ENCODE data around the gene AGBL2. TPM values are rescaled to one million over a fixed set of nuclear protein-coding genes. Genes with fewer than 3 reads are reported as not detected.
"Not testable (repeated sequence)": the region's sequence is repeated elsewhere in the genome, so short reads cannot be mapped to it uniquely, and the experiment has no call there.

AGBL2 gene, protein sequence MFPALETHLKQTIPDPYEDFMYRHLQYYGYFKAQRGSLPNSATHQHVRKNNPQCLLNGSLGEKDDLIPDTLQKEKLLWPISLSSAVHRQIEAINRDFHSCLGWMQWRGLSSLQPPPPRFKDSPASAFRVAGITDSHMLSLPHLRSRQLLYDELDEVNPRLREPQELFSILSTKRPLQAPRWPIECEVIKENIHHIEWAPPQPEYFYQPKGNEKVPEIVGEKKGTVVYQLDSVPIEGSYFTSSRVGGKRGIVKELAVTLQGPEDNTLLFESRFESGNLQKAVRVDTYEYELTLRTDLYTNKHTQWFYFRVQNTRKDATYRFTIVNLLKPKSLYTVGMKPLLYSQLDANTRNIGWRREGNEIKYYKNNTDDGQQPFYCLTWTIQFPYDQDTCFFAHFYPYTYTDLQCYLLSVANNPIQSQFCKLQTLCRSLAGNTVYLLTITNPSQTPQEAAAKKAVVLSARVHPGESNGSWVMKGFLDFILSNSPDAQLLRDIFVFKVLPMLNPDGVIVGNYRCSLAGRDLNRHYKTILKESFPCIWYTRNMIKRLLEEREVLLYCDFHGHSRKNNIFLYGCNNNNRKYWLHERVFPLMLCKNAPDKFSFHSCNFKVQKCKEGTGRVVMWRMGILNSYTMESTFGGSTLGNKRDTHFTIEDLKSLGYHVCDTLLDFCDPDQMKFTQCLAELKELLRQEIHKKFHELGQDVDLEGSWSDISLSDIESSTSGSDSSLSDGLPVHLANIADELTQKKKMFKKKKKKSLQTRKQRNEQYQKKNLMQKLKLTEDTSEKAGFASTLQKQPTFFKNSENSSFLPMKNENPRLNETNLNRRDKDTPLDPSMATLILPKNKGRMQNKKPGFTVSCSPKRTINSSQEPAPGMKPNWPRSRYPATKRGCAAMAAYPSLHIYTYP
- 0.08 and 0.13 TPM in 2 replicates for total RNA-seq (2014; rRNA removed; shearing (Covaris generic))
- polyA plus RNA-seq (2015; cell fraction: cytosol; rRNA removed): 0.58 and 0.83 TPM in 2 replicates
- polyA plus RNA-seq (2015; cell fraction: nucleus; rRNA removed): 6.4 and 8.7 TPM in 2 replicates

DNA sequence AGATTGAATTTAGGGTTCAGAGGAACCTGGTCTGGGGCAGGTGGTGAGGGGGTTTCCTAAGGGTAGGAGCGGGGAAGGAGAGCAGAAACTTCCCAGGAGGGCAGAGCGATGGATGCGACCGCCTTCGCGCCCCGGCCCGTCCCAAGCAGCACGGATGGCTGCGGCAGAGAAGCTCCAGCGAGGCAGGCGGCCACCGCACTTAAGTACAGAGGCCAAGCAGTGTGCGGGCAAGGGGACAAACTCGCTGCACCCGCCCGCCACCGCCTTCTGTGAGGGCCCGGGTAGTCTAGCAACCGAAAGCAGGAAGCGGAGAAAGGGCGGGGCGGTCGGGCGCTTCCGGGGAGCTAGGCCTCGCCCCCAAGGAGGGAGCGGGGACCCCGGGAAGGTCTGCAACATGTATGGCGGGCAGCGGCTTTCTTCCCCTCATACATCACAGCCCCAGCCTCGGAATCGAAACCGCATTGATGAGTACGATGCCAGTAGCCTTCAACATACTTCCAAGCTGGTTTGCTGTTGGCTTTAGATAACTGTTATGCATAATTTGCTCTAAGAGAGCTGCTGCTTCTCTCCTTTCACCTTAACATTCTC lies at the start of gene AGBL2:
Gene AGBL2, minus strand, starts transcription at position 288 of the 588 bp plus-strand sequence. CDS start 719 bp downstream, outside the sequence.
- DNase-seq (ENCODE audit: low read depth): peak; percentile 71

DNA sequence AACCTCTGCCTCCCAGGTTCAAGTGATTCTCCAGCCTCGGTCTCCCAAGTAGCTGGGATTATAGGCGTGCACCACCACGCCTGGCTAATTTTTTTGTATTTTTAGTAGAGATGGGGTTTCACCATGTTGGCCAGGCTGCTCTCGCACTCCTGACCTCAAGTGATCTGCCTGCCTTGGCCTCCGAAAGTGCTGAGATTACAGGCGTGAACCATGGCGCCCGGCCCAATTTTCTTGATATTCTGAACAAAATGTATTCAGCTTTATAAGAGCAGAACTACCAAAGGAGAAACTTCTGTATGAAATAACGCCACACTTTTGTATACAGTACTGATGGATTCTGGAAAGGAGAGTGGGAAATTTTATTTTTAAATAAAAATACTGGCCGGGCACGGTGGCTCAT lies 44.1 kb upstream of the AGBL2 start:
- not testable (repeated sequence) for DNase-seq (ENCODE audit: low read depth)

DNA sequence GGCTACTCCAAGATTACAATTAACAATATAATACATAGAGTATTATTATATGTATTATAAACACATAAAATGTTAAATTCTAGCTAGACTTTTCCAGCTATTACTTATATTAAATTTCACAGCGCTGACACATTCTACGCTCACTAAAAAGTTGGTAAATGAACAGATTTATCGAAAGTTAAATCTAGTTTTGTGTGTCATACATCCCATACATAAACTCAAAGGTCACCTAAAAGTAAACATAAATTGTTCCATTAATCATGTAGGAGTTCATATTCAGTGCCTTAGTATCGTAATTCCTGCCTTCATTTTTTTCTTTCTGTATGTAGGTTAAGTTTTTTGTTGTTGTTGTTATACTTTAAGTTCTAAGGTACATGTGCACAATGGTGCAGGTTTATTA lies 41.0 kb upstream of the AGBL2 start:
- no peak for DNase-seq (ENCODE audit: low read depth)

DNA sequence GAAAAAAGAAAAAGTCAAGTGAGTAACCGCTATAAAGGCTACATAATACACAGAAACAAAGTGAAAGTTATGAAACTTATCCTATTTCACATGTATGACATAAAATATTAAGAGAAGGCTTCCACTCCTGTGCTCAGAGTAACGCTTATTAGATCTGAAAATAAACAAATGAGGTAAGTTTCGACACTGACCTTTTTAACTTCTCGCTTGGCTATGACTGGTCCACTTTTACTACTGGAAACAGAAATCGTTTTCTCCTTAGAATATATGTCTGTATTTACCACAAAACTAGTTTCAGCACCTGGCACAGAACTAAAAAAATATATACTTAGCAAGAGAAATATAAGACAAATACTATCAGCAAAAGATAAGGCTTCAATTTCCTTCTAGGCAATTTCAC lies 35.6 kb upstream of the AGBL2 start:
- no peak for DNase-seq (ENCODE audit: low read depth)

DNA sequence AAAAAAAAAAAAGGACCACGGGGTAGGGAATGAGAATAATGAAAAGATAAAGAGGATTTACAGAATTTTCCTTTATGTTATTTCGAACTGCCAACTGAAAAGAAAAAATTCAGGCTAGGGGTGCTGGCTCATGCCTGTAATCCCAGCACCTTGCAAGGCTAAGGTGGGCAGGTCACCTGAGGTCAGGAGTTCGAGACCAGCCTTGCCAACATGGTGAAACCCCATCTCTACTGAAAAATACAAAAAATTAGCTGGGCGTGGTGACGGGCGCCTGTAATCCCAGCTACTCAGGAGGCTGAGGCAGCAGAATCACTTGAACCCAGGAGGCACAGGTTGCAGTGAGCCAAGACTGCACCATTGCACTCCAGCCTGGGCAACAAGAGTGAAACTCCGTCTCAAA lies 27.3 kb upstream of the AGBL2 start:
- DNase-seq (ENCODE audit: low read depth): not testable (repeated sequence)

DNA sequence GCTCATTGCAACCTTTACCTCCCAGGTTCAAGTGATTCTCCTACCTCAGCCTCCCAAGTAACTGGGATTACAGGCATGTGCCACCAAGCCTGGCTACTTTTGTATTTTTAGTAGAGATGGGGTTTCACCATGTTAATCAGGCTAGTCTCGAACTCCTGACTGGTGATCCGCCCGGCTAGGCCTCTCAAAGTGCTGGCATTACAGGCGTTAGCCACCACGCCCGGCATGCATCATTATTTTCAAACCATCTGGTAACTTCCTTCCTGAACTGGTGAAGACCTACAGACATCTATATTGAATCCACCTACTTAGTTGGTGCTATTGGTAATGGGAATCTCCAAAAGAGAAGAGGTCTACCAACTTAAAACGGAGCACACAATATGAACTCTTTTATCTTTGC lies 22.6 kb upstream of the AGBL2 start:
- not testable (repeated sequence) for DNase-seq (ENCODE audit: low read depth)

DNA sequence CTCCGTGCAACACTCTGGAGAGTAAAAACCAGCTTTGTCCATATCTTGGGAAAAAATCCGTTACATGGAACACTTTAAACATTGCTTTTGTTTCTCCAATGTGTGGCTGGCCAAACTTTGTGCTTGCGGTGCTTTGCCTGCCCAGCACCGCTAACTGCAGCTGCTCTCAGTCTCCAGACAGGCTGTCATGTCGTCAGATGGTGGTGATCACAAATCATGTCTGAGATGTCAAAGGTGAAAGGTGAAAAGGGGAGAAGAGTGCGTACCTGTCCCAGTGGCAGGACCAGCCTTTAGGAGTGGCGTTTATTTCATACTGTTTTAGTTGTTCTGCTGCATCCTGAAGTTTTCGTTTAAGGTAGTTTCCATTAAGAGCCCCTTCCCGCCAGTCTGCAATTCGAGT lies 17.1 kb upstream of the AGBL2 start:
- DNase-seq (ENCODE audit: low read depth): no peak

DNA sequence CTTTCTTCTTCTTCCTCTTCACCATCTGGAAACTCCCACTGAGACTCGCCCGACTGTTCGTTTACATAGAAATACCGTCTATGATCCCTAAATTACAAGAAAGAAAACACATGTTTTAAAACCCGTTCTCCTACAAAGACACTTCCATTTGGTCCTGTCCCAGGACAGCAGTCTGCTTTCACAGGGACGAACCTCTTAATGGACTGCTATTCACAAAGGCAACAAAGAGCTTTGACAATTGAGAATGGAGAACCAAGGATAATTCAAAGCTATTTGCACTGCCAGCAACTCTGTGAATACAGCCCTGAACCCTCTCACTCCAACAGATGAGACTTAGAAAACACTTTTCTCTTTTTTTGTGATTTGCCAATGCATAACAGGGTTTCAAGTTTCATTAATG lies 16.3 kb upstream of the AGBL2 start:
- DNase-seq (ENCODE audit: low read depth): no peak

DNA sequence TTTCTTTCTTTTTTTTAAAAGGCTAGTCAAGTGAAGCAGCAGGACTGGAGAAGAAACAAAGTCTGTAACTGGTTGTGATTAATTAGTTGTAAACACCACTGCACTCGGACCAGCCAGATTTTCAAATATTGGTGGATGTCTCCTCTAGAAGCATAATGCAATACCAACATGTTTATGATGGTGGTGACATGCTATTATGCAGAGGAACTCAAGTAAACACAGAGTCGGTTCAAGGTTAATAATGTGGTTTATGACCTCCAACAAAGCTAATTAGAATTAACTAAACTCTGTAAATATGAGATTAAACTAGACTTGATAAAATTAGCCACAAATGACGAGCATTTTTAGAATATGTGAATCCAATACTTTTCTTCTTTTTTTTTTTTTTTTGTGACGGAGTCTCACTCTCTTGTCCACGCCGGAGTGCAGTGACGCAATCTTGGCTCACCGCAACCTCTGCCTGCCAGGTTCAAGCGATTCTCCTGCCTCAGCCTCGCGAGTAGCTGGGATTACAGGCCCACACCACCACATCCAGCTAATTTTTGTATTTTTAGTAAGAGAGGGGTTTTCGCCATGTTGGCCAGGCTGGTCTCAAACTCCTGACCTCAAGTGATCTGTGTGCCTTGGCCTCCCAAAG lies 11.8 kb upstream of the AGBL2 start:
- no peak for DNase-seq (ENCODE audit: low read depth)

DNA sequence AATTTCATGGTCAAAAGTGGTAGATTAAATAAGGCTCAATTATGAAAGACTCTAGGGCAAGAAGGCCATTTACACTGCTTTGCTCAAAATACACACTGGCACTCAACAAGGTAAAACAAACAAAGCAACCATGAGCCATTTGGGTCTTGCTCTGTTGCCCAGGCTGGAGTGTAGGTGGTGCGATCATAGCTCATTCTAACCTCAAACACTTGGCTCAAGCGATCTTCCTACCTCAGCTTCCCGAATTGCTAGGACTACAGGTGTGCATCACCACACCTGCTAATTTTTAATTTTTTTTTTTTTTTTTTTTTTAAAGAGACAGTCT lies 10.9 kb upstream of the AGBL2 start:
- no peak for DNase-seq (ENCODE audit: low read depth)

DNA sequence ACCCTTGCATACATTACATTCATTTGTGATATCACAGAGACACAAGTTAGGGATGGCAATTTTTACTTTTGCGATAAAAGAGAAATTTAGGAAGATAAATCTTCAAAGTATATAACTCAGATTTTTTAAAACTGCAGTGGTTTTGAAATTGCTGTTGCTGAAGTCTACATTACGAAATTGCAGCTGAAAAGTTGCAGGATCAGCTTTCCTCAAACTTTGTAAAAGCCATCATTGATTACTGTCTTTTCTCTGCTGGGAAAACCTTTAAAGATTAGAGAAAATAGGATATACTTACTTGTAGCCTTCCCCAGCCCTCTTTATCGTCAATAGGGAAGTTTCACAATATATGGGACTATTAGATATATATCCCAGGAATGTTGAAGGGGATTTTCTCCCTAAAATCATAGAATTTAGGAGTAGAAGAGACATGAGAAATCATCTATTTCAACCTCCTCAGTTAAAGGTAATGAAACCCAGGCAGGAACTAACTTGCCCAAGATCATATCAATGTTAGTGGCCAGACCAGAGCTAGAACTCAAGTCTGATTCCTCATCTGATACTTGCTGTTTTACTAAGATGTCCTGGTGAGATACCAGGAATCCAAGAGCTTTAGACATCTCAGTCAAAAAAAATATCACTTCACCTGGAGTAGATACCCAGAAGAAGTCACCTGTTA lies 10.4 kb upstream of the AGBL2 start:
- DNase-seq (ENCODE audit: low read depth): no peak

DNA sequence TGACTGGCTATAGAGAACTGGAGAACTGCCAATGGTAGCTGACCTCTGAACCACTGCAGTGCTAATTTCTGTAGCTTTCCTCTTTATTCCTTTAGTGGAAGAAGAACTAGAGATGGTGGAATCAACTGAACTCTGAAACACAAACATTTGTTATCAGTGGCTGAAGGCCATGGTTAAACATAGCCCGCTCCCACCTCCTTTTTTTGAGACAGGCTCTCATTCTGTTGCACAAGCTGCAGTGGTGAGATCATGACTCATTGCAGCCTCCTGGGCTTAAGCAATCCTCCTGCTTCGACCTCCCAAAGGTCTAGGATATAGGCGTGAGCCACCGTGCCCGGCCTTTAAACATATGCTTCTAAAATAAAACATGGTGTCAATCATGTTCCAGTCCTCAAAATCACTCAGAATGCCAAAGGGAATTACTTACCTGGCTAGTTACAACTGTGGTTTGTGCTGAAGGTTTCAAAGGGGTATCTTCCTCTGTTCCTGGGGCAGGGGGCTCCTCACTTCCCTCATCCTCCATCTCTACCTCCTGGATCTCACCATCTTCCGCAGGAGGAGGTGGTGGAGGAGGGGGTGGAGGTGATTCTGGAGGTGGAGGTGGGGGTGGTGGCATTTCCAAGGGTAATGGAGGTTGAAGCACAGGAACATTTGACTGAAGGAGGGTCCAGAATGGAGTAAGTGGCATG lies 9.0 kb upstream of the AGBL2 start:
- peak; percentile 32 for DNase-seq (ENCODE audit: low read depth)

DNA sequence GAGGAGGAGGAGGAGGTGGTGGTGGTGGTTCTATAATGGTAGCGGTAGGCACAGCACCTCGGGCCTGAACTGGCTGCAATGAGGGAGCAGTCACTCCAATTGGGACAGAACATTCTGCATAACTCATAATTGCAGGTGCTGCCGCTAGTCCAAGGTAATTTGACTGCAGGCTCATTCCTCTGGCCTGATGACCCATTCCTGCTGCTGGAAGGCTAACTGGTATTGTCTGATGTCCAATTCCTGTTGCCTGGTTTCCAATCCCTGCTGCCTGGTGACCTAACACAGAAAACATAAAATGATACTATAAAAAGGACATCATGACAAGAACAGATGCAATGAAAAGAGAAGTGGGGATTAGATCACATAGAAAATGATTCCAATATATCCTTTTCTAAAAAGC lies 7.9 kb upstream of the AGBL2 start:
- DNase-seq (ENCODE audit: low read depth): no peak

DNA sequence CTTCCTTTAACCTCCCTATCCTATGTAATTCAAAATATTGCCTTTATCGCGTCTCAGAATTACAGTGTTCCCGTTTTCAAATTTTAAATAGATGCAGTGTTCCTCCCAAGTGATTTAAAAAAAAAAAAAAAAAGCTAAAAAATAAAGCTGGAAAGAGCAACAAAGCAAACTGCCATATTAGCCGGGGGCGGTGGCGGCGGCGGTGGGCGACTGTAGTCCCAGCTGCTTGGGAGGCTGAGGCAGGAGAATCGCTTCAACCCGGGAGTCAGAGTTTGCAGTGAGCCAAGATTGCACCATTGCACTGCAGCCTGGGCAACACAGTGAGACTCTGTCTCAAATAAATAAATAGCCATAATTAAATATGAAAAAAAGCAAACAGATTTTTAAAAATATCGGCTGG lies 5.5 kb upstream of the AGBL2 start:
- DNase-seq (ENCODE audit: low read depth): no peak

DNA sequence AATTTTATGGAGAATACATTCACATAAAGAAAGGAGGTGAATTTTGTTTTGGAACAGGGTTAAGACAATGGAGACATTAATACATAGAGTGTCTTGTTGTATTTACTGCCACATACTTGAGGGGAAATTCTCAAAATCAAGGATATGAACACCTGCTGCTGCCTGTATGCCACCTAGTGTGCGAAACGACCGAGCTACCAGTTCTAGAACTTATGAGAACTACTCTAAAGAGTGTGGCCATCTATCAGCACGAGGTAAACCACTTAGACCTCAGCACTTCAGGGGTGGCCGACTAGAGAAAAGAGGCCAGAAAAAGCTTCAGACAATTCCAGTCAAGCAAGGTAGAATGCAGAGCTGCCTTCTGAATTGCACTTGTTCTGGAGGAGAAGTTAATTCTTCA lies 1.5 kb upstream of the AGBL2 start:
- no peak for DNase-seq (ENCODE audit: low read depth)

DNA sequence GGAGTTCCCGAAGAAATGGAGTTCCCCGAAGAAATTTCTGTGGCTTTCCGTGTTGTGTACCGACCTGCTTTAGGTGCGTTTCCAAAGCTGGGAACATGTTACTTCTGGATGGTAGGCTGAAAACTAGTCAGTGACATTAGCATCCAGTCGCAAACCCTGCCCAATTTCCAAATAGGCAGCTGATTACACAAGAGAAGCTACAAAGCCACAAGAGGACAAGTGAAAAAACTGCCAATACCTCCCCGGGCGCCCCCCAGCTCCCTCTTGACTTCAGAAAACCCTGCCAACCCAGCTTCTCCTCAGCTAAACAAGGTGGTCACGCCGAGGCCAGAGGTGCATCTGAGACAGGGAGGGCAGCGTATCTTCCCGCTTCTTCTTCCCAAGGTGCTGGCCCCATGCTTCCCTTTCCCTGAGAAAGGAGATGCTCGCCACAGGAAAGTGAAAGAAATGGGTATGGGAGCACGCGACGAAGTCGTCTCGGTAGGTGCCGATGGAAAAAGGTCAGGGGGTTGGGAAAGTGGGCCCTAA lies 551 bp downstream of the AGBL2 start:
- no peak for DNase-seq (ENCODE audit: low read depth)

DNA sequence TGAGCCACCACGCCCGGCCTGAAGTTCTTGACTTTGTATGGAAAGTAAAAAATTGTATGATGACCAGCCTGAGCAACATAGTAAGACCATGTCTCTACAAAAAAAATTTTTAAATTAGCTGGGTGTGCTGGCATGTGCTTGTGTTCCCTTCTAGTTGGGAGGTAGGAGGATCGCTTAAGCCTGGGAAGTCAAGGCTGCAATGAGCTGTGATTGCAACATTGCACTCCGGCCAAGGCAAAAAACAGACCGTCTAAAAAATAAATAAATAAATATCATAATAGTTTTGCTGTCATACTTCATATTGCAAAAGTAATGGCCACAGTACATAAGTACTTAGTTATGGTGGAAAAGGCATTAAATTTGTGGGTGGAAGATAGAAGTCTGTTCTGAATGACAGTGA lies 3.4 kb downstream of the AGBL2 start:
- DNase-seq (ENCODE audit: low read depth): no peak

DNA sequence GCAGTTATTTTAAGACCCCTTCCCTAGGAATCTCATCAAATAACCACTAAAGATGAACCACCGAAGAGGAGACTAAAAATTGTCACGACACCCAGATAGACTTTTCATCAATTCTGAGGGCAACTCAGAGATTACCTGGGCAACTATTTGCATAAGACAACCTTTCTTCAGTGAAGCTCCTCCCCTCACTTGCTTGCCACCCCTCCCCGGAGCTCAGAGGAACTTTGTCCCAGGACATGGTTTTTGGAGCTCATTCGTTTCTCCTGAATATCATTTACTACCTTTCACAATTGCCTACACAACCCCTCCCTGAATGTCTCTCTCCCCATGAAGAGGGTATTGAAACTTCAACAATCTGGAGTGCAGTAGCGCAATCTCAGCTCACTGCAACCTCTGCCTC lies 3.9 kb downstream of the AGBL2 start:
- no peak for DNase-seq (ENCODE audit: low read depth)

DNA sequence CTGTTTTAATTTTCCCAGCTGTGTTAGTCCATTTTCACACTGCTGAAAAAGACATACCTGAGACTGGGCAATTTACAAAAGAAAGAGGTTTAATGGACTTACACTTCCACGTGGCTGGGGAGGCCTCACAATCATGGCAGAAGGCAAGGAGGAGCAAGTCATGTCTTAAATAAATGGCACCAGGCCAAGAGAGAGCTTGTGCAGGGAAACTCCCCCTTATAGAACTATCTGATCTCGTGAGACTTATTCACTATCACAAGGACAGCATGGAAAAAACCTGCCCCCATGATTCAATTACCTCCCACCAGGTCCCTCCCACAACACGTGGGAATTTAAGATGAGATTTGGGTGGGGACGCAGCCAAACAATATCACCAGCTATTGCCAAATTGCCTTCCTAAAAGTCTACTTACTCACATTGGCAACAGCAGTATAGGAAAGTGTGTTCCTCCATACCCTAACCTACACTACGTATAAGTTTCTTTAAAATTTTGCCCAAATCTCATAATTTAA lies 7.8 kb downstream of the AGBL2 start:
- DNase-seq (ENCODE audit: low read depth): not testable (repeated sequence)

DNA sequence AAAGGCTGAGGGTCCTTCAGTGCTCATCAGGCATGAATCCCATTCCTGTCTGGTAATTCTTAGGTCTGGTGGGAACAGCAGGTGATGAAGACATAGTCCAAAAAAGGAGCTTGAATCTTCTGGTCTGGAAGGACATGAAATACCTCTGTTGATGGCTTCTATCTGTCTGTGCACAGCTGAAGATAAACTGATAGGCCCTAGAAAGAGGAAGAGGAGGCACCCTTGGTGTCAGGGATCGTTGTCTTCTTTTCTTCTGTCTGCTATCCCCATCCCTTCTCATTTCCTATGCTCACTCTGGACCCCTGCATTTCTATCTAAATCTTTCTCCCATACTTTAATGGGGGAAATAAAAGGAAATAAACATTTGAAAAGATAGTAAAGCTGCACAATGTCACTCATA lies 9.4 kb downstream of the AGBL2 start:
- DNase-seq (ENCODE audit: low read depth): no peak

Measured in HT1080 (cell line).